Activated naive CD8-positive, alpha-beta T cell treated with anti-CD3 and anti-CD28 coated beads, Interleukin-2, amount 10 ng/mL, durations not matched to agents 7 days and 5 days (primary cell): ENCODE data around the gene KRT79. TPM values are rescaled to one million over a fixed set of nuclear protein-coding genes. Genes with fewer than 3 reads are reported as not detected.
"Not testable (repeated sequence)": the region's sequence is repeated elsewhere in the genome, so short reads cannot be mapped to it uniquely, and the experiment has no call there.

Experiments
- ATAC-seq: fragments of 150-1000 bp; cut with Tn5 transposase; one replicate; pipeline ENCODE4 v1.10.0; 2021; ENCODE audit warnings: low read depth, moderate library complexity
- POLR2A ChIA-PET: fragments of 350-600 bp; sonication (Branson Sonifier 250); formaldehyde crosslinking; loops from one replicate; lab custom pipeline; 2021; ENCODE audit warnings: antibody characterized with exemption; lab: Charles Lee
- DNase-seq: peaks from one replicate; pipeline ENCODE4 v3.0.0; 2021
- H3K27ac Mint-ChIP-seq: one replicate; pipeline ENCODE4 v1.8.0; 2022; ENCODE audit warnings: mild to moderate bottlenecking, mixed read lengths
- H3K27me3 Mint-ChIP-seq: one replicate; pipeline ENCODE4 v1.8.0; 2022; ENCODE audit warnings: mild to moderate bottlenecking, moderate library complexity, mixed read lengths
- H3K36me3 Mint-ChIP-seq: one replicate; pipeline ENCODE4 v1.8.0; 2021; ENCODE audit warnings: mild to moderate bottlenecking, mixed read lengths
- H3K4me1 Mint-ChIP-seq: one replicate; pipeline ENCODE4 v1.8.0; 2021; ENCODE audit warnings: mixed read lengths
- H3K4me3 Mint-ChIP-seq: one replicate; pipeline ENCODE4 v1.8.0; 2022; ENCODE audit warnings: mild to moderate bottlenecking, moderate library complexity, mixed read lengths
- H3K9me3 Mint-ChIP-seq: one replicate; pipeline ENCODE4 v1.8.0; 2021; ENCODE audit warnings: mixed read lengths
- total RNA-seq, 2 experiments: library from RNA; stranded (reverse); gene quantifications; one replicate each; pipeline ENCODE4 v1.2.3, GENCODE V29; 2021

KRT79 gene
- total RNA-seq, 2 experiments from 2014 or later: not detected

DNA sequence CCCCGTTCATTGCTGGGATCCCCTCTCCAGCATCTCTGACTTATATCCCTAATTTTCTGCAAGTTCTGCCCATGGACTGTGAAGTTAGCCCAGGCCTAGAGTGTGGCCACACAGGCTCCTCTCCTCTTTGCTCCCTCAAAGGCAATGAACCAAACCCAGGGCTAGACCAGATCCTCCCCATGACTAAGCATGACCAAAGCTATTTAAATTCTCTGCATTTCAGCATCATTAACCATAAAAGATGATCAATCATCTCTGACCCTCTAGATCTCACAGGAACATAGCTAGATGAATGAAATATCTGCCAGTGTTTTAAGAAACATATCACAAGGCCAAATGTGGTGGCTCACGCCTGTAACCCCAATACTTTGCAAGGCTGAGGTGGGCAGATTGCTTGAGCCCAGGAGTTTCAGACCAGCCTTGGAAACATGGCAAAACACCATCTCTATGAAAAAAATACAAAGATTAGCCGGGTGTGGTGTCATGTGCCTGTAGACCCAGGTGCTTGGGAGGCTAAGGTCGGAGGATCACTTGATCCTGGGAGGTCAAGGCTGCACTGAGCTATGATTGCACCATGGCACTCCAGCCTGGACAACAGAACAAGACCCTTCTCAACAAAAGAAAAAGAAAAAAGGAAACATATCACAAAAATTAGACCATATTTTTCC lies 36.0 kb downstream of the KRT79 start:
- no peaks in the 10 kb centered on the region for H3K27me3 Mint-ChIP-seq
- H3K4me3 Mint-ChIP-seq: no peak overlapping the region
- no peaks in the 10 kb centered on the region for H3K36me3 Mint-ChIP-seq
- no peak for DNase-seq
- peaks cover 8% of the 10 kb centered on the region for H3K4me1 Mint-ChIP-seq
- no peaks in the 10 kb centered on the region for H3K9me3 Mint-ChIP-seq
- no peak overlapping the region for H3K27ac Mint-ChIP-seq
- no peak for ATAC-seq
- POLR2A ChIA-PET: no interaction called here

DNA sequence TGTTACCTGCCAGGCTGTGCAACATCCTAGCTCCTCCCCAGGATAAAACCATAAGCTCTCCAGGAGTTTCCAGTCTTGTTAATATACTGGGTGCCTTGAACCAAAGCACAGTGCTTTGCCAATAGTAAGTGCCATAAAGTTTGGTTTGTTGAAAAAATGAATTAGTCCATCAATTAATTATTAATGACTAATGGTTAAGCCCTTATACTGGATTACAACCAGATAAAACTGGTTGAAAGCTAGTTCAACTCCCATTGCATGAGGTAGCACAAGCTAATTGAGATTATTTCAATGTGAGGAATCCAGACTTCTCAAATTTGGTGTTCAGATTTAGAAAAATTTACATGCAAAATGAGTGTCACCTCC lies 36.6 kb downstream of the KRT79 start:
- POLR2A ChIA-PET: no interaction called here

DNA sequence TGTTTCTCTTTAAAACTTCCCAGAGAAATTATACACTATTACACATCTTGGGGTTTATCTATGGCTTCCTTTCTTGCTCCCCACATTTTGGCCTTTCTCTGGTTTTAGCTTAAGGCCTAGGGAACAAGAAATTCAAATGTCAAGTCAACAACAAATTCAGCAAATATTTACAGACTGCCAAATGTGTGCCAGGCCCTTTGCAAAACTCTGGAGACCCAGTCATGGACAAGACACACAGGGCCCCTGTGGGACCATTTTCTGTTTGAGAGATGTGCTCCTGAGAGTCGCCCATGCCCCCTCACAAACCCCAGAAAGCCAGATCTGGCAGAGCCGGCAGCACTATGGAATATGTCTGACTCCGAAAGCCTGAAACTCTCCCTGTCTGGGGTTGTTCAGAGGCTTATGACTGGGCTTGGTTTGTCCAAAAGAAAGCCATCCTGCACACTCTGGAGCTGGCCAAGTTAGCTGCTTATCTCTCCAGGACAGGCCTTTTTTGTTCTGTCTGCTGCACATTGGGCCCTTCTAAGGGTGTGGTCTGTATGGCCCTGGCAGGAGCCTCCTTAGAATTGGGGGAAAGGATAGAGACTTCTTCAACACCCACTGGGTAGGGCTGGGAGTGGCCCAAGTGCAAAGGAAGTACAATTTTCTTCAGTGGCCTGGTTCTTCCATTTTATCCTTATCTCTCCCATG lies 37.1 kb downstream of the KRT79 start:
- Mint-ChIP-seq H3K9me3 (no peaks in the 10 kb centered on the region), H3K27me3 (peaks cover 4% of the 10 kb centered on the region), H3K27ac (no peak overlapping the region)

More for the DNA sequence above, 36.6 kb downstream of the KRT79 start:
- Mint-ChIP-seq H3K9me3 (no peaks in the 10 kb centered on the region), H3K4me1 (peaks cover 10% of the 10 kb centered on the region), H3K36me3 (no peaks in the 10 kb centered on the region), H3K4me3 (no peak overlapping the region), H3K27ac (no peak overlapping the region), H3K27me3 (peaks cover 2% of the 10 kb centered on the region)
- no peak for ATAC-seq
- DNase-seq: no peak

DNA sequence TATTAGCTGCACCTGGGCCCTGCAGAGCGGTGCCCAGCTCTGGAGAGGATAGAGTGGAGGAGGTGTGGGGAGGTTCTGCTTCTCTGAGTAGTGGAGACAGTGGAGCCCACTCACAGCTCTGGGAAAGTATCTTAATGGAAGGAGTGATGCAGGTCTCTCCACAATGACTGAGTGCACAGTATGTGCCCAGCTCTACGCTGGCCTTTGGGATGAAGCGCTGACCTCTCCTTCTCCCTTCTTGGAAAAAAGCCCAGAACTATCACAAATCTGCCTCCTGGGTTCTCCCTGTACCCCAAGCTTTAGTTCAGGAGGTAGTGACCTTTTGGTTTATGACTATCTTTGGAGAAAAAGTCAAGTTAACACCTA lies 37.7 kb downstream of the KRT79 start:
- POLR2A ChIA-PET: no interaction called here

More for the DNA sequence above, 37.1 kb downstream of the KRT79 start:
- Mint-ChIP-seq H3K4me1 (peaks cover 11% of the 10 kb centered on the region), H3K36me3 (no peaks in the 10 kb centered on the region), H3K4me3 (no peak overlapping the region)
- POLR2A ChIA-PET: no interaction called here
- DNase-seq: no peak
- no peak for ATAC-seq

DNA sequence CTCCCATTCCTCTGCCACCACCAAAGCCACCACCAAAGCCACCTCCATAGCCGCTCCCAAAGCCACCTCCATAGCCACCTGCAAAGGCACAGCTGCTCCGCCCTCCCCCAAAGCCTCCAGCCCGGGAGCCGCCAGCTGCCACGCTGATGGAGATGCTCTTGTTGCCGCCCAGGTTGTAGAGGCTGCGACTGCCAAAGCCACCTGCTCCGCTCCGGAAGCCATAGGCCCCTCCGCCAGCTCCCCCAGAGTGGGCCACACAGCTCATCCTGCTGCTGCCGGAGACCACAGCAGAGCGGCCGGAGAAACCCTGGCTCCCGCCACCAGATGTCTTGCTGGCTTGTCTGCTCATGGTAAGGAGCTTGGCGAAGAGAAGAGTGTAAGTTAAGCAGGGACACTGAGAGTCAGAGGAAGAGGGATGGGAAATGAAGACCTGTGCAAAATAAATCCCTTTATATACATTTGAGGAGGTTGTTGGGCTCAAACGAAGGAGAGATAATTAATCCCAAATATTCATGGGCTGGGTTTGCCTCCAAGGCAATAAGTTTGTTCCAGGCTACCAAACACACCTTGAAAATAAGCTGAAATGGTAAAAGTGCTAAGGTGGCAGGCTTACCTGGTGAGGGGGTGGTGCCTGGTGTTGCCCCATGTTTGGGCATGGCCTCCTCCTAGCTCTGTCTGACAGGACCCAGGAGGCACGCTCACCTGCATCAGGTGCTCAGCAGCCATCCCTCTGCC lies 38.2 kb downstream of the KRT79 start, which contains the start of gene KRT3:
TSS of gene KRT3 (minus strand) at position 424 of the 735 bp plus-strand sequence. CDS start at position 349, 75 bp downstream.
- Mint-ChIP-seq H3K27me3 (peaks cover 4% of the 10 kb centered on the region), H3K4me3 (no peak within 1 kb of the TSS), H3K27ac (peak within 1 kb of the TSS; percentile 15), H3K9me3 (no peaks in the 10 kb centered on the region), H3K4me1 (peaks cover 11% of the 10 kb centered on the region), H3K36me3 (no peaks in the 10 kb centered on the region)
- POLR2A ChIA-PET: no interaction called here
- DNase-seq: no peak
- ATAC-seq: no peak

More for the DNA sequence above, 37.7 kb downstream of the KRT79 start:
- ATAC-seq (no peak), DNase-seq (no peak)
- H3K36me3 Mint-ChIP-seq: no peaks in the 10 kb centered on the region
- no peak overlapping the region for H3K4me3 Mint-ChIP-seq
- no peaks in the 10 kb centered on the region for H3K9me3 Mint-ChIP-seq
- peaks cover 11% of the 10 kb centered on the region for H3K4me1 Mint-ChIP-seq
- peaks cover 4% of the 10 kb centered on the region for H3K27me3 Mint-ChIP-seq
- H3K27ac Mint-ChIP-seq: no peak overlapping the region

DNA sequence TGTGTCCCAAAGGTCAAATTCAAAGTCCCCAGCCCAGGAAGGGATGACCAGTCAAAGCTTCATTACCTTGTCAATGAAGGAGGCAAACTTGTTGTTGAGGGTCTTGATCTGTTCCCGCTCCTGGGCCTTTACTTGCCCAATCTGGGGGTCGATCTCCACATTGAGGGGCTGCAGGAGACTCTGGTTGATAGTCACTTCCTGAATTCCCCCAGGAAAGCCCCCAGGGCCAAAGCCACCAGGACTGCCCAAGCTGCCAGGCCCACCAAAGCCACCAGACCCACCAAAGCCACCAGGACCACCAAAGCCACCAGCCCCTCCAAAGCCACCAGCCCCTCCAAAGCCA lies 38.8 kb downstream of the KRT79 start:
- H3K27ac Mint-ChIP-seq: peak overlapping the region; percentile 15
- H3K9me3 Mint-ChIP-seq, H3K27me3 Mint-ChIP-seq, H3K36me3 Mint-ChIP-seq, POLR2A ChIA-PET, DNase-seq, ATAC-seq, H3K4me3 Mint-ChIP-seq: not testable (repeated sequence)
- peaks cover 13% of the 10 kb centered on the region for H3K4me1 Mint-ChIP-seq

DNA sequence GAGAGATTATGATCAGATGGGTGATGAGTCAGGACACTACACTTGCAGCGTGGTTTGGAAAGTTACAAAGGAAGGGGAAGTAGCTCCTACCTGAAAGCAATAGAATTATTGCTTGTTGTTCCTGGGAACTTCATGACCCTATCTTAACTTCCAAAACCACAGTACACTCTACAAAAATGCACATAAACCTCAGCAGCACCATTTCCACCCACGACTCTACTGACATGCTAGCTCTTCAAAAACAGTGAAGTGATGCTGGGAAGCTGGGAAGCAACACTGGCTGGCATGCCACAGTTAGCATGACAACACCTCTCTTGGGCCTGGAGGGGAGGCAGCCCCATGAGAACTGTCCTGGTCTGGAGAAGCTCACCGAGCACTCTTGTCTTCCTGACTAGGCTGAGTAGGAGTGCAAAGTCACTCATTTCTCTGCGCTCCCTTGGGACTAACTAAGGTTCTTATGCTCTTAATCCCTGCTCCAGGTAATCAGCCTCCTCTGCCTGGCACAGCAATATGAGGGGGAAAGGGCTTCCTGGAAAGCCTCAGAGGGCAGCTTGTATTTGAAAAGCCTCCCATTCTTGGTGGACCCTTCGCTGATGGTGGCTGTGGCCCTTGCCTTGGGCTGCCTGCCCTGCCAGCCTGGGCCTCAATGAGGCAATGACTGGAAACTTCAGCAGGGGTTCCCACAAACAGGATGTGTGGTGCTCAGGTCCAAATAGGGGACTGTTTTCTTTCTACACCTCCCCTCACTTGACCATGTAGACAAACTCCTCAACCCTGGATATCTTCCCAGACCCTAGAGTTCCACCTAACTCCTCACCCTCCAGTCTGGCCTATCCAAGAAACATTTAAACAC lies 39.4 kb downstream of the KRT79 start:
- POLR2A ChIA-PET: no interaction called here
- no peaks in the 10 kb centered on the region for H3K36me3 Mint-ChIP-seq
- H3K4me1 Mint-ChIP-seq: peaks cover 14% of the 10 kb centered on the region
- H3K27me3 Mint-ChIP-seq: peaks cover 14% of the 10 kb centered on the region
- DNase-seq (no peak), ATAC-seq (no peak)
- H3K9me3 Mint-ChIP-seq: no peaks in the 10 kb centered on the region
- no peak overlapping the region for H3K4me3 Mint-ChIP-seq
- H3K27ac Mint-ChIP-seq: peak overlapping the region; percentile 15

DNA sequence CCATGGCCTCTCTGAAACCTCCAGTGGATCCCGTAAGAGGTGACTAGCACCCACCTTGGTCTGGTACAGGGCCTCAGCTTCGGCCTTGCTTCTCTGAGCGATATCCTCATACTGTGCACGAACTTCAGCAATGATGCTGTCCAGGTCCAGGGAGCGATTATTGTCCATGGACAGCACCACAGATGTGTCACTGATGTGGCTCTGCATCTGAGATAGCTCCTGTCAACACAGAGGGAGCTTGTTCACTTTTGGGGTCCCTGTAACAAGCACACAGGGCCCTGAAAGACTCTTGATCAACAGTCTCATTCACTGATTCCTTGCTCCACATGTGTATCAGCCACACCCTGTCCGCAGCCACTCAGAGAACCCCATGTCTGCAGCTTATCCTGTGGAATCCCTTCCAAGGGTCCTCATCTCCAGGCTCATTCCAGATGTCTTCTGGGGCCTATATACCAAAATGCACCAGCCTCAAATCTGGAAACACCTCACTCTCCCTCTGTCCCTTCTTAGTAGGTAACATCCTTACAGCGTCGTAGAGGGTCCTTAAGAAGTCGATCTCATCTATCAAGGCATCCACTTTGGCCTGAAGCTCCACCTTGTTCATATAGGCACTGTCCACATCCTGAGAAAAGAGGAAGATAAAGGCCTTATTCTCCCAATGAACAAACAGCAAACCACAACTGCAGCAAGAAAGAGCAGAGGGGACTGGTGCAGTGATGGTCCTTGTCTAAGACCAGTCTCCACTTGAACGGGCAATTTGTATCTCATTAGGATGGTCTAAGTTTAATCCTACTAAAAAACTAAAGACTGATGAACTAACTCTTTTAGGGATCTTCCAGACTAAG lies 41.7 kb downstream of the KRT79 start:
- H3K27ac Mint-ChIP-seq: no peak overlapping the region
- POLR2A ChIA-PET: no interaction called here
- H3K9me3 Mint-ChIP-seq: no peaks in the 10 kb centered on the region
- no peak overlapping the region for H3K4me3 Mint-ChIP-seq
- peaks cover 14% of the 10 kb centered on the region for H3K4me1 Mint-ChIP-seq
- H3K27me3 Mint-ChIP-seq: peaks cover 30% of the 10 kb centered on the region
- ATAC-seq (no peak), DNase-seq (no peak)
- H3K36me3 Mint-ChIP-seq: no peaks in the 10 kb centered on the region

DNA sequence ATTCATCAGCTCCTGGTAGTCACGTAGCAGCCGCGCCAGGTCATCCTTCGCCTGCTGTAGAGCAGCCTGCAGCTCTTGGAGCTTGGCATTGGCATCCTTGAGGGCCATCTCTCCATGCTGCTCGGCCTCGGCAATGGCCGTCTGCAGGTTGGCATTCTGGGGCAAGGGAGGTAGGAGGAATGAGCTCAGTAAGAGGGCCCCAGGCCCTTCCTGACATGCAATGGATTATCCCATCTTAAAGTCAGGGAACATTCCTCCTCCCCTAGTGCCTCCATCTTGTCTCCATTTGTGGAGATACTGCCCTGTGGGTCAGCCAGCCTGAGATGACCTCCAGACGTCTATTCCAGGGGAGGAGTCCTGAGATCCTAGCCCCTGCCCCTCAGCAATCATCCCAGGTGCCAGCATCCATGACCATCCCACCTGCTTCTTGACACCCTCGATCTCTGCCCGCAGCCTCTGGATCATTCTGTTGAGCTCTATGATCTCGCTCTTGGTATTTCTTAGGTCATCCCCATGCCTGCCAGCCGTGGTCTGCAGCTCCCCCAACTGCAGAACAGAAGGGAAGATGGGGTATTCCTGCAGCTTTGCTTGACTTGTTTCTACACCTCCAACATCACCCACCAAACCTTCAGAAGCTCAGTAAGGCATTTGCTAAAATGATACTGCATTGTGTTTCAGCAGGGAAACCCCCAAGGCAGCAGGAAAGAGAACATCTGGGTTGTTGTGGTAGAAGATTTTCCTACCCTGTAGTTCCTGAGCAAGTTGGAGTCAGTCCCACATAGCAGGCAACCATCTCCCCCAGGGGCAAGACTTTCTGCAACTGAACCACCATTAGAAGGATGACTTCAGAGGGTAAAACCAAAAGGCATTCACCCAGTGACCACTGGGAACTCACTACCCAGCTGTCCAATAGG lies 42.6 kb downstream of the KRT79 start:
- POLR2A ChIA-PET: no interaction called here
- Mint-ChIP-seq H3K27me3 (peaks cover 30% of the 10 kb centered on the region), H3K4me3 (no peak overlapping the region), H3K36me3 (no peaks in the 10 kb centered on the region), H3K4me1 (peaks cover 14% of the 10 kb centered on the region), H3K27ac (no peak overlapping the region), H3K9me3 (no peaks in the 10 kb centered on the region)
- ATAC-seq: no peak
- no peak for DNase-seq

DNA sequence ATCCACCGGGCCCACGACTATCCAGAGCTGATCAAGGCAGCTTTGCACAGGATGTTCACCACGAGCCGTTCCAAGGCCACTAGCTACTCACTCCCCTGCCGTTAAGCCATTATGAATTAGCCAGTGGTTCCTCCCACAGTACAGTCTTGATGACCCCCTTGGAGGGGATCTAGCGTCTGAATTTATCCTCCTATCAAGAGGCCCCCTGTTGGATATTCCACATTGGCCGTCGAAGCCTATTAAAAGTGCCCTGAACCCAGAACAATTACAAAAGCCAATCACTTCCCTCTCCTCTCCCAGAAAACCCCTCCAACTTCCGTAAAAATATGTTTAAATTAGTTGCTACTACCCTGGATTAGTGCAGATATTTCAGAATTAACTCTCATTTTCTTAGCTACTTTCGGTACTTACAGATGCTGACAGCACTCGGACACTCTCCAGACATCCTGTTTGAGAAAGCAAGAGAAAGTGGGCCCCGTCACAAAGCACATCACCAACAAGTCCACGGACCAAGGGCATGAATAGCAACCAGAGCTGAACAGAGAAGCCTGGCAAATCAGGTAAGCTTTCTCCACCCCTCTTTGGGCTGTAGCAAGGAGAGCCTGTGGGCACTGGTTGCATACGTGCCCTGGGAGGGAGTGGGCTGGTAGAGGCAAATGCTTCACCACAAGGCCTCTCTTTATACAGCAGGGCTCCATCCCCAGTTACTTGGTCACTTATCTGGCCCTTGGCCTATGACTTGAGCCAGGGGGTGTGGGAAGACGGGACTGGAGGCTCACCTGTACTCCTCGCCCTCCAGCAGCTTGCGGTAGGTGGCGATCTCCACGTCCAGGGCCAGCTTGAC lies 43.5 kb downstream of the KRT79 start:
- ATAC-seq: no peak
- Mint-ChIP-seq H3K4me1 (peaks cover 14% of the 10 kb centered on the region), H3K36me3 (no peaks in the 10 kb centered on the region), H3K27me3 (peaks cover 30% of the 10 kb centered on the region), H3K4me3 (no peak overlapping the region), H3K9me3 (no peaks in the 10 kb centered on the region), H3K27ac (no peak overlapping the region)
- POLR2A ChIA-PET: no interaction called here
- DNase-seq: no peak
